ENCODE data around the gene TUBB4B.

DNA sequence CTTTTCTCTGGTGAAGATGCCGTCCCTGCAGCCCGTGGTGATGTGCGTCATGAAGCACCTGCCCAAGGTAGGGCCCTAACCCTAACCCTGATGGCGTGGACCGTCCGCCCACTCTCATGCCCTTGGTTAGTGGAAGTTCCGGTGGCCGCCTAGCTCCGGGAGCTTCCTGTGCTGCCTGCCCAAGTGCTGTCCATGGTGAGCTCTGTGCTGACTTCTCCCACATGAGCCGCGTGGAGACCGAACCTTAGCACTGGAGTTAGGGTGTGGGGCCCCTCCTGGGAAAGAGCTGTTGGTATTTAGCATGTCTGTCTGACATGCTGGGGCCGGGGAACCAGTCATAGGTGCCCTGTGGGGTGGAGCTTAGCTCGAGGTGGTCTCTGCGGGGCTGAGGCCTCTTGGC is 15.3 kb downstream of the TUBB4B start:
- TF ChIP-seq, protein P1, sequence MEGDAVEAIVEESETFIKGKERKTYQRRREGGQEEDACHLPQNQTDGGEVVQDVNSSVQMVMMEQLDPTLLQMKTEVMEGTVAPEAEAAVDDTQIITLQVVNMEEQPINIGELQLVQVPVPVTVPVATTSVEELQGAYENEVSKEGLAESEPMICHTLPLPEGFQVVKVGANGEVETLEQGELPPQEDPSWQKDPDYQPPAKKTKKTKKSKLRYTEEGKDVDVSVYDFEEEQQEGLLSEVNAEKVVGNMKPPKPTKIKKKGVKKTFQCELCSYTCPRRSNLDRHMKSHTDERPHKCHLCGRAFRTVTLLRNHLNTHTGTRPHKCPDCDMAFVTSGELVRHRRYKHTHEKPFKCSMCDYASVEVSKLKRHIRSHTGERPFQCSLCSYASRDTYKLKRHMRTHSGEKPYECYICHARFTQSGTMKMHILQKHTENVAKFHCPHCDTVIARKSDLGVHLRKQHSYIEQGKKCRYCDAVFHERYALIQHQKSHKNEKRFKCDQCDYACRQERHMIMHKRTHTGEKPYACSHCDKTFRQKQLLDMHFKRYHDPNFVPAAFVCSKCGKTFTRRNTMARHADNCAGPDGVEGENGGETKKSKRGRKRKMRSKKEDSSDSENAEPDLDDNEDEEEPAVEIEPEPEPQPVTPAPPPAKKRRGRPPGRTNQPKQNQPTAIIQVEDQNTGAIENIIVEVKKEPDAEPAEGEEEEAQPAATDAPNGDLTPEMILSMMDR (IDR thresholded peaks at IDR 0.05), result no peak
- TF ChIP-seq POLR2A (IDR thresholded peaks at IDR 0.05), result no peak
